ENCODE measurements around the gene STX8.
A peak's percentile ranks its signal among the peaks of the same experiment; 100 is the strongest.

STX8 gene

GRCh38 chr17:9553596-9553995 is 22.0 kb downstream of the STX8 start:
- no peak for DNase-seq

GRCh38 chr17:9553181-9553580 is 22.4 kb downstream of the STX8 start:
- DNase-seq = no peak

GRCh38 chr17:9549215-9549614 is 26.4 kb downstream of the STX8 start:
- no peak for DNase-seq

GRCh38 chr17:9544221-9544620 is 31.4 kb downstream of the STX8 start:
- DNase-seq = no peak

GRCh38 chr17:9541718-9542117 is 33.9 kb downstream of the STX8 start:
- DNase-seq = no peak

- DNase-seq = no peak
Measured at GRCh38 chr17:9538626-9539025, 37.0 kb downstream of the STX8 start.

- DNase-seq = no peak
Measured at GRCh38 chr17:9537177-9537776, 38.3 kb downstream of the STX8 start.

GRCh38 chr17:9536061-9536460 is 39.6 kb downstream of the STX8 start:
- no peak for DNase-seq

- DNase-seq = no peak
Measured at GRCh38 chr17:9533441-9533840, 42.2 kb downstream of the STX8 start.

- DNase-seq = no peak
Measured at GRCh38 chr17:9532715-9533114, 42.9 kb downstream of the STX8 start.

GRCh38 chr17:9531034-9531433 is 44.6 kb downstream of the STX8 start:
- no peak for DNase-seq

- peak in 1 of 2 donors; percentile 14 for DNase-seq
Measured at GRCh38 chr17:9529033-9529700, 46.5 kb downstream of the STX8 start.

- DNase-seq = no peak
Measured at GRCh38 chr17:9527788-9528187, 47.8 kb downstream of the STX8 start.

- peak in 1 of 2 donors; percentile 42 for DNase-seq
Measured at GRCh38 chr17:9522074-9522473, 53.5 kb downstream of the STX8 start.

GRCh38 chr17:9521062-9521461 is 54.6 kb downstream of the STX8 start:
- DNase-seq = no peak

GRCh38 chr17:9520649-9521048 is 55.0 kb downstream of the STX8 start:
- DNase-seq = no peak

GRCh38 chr17:9519583-9520272 is 55.9 kb downstream of the STX8 start:
- DNase-seq = no peak

- DNase-seq = peak in 1 of 2 donors; percentile 20
Measured at GRCh38 chr17:9517396-9517795, 58.2 kb downstream of the STX8 start.

GRCh38 chr17:9513266-9513665 is 62.4 kb downstream of the STX8 start:
- DNase-seq = no peak

- DNase-seq = no peak
Measured at GRCh38 chr17:9512323-9513168, 63.1 kb downstream of the STX8 start.

GRCh38 chr17:9509236-9509816 is 66.3 kb downstream of the STX8 start:
- DNase-seq = no peak

GRCh38 chr17:9499041-9499440 is 76.6 kb downstream of the STX8 start:
- no peak for DNase-seq

- DNase-seq = no peak
Measured at GRCh38 chr17:9498490-9498889, 77.1 kb downstream of the STX8 start.

Measured in CD4-positive, alpha-beta T cell treated with Interferon alpha-2 for 1 hour (primary cell).